K562 (cell line): ENCODE measurements around the gene PYM1. TPM values are rescaled to one million over a fixed set of nuclear protein-coding genes. Genes with fewer than 3 reads are reported as not detected.

Source experiments
- ARID3A ChIP-seq: IDR thresholded peaks from 2 replicates; pipeline ENCODE4 v1.6.1; 2012; ENCODE audit warnings: low read depth, low read length, improper control_type of control experiment, borderline replicate concordance
- BCL6 ChIP-seq: fragments of 250-450 bp; sonication (Bioruptor Pico); IDR thresholded peaks from 2 replicates; pipeline ENCODE4 v1.4.0; 2020
- CCNT2 ChIP-seq: IDR thresholded peaks from 2 replicates; pipeline ENCODE4 v1.6.1; 2011; ENCODE audit warnings: borderline replicate concordance, low read depth, mild to moderate bottlenecking, moderate library complexity, mixed read lengths, low read length; ENCODE audit not compliant: insufficient read length; ENCODE audit errors: extremely low read depth
- FOXO4 ChIP-seq: fragments of 450-650 bp; formaldehyde crosslinking; IDR thresholded peaks from 2 replicates; pipeline ENCODE4 v1.4.0; 2020; ENCODE audit warnings: mild to moderate bottlenecking, moderate library complexity
- MGA ChIP-seq: fragments of 450-650 bp; IDR thresholded peaks from 2 replicates; pipeline ENCODE4 v1.6.1; 2016; ENCODE audit warnings: mild to moderate bottlenecking, moderate library complexity
- SP1 ChIP-seq: sonication (generic); formaldehyde crosslinking; IDR thresholded peaks from 2 replicates; pipeline ENCODE4 v1.8.1; 2022; ENCODE audit warnings: mild to moderate bottlenecking, missing genetic modification reagents
- SRSF1 ChIP-seq: fragments of 200-400 bp; formaldehyde crosslinking; IDR thresholded peaks from 2 replicates; pipeline ENCODE4 v1.6.1; 2017; ENCODE audit warnings: mild to moderate bottlenecking, low read depth, low read length, moderate library complexity
- TSC22D4 ChIP-seq: fragments of 450-650 bp; IDR thresholded peaks from 2 replicates; pipeline ENCODE4 v1.6.1; 2016; ENCODE audit warnings: missing genetic modification characterization, missing biosample characterization, control low read depth
- ZNF76 ChIP-seq: fragments of 250-450 bp; sonication (Bioruptor Pico); IDR thresholded peaks from 2 replicates; pipeline ENCODE4 v1.4.0; 2020; ENCODE audit warnings: mild to moderate bottlenecking, moderate library complexity, borderline replicate concordance
- polyA plus RNA-seq, 8 experiments: library from polyadenylated mRNA; depleted of rRNA in 4 of 8; stranded (reverse) in 5 of 8; unstranded in 3 of 8; fragments of >200 nt; fragmentation: Nextera tagmentation in 2 of 8; fragmentation: Illumina TruSeq in 1 of 8; extraction: Ambion mirVana in 2 of 8; extraction: Trizol in 1 of 8; gene quantifications; 2 replicates each; pipeline versions ENCODE4 v1.2.1 to v1.2.3, GENCODE V29; 2011 to 2014; ENCODE audit warnings: inconsistent platforms in 1 of 8, missing spikeins in 1 of 8
- total RNA-seq, 7 experiments: library from RNA; depleted of rRNA in 6 of 7; stranded (reverse); fragments of >200 nt in 6 of 7; fragmentation: Illumina TruSeq in 2 of 7; extraction: Trizol in 2 of 7; gene quantifications; 2 replicates each; pipeline versions ENCODE4 v1.2.1 to v1.2.3, GENCODE V29; 2011 to 2021; ENCODE audit warnings: low replicate concordance in 1 of 7
- TF ChIP-seq, protein P1 (sequence below): IDR thresholded peaks from 2 replicates; pipeline ENCODE4 v1.6.1; 2016; ENCODE audit warnings: missing genetic modification characterization, missing compliant biosample characterization

PYM1 gene
- total and polyA plus RNA-seq, 9 of the 15 experiments (the other 6 are each of a cell fraction or from before 2014, with no cell fraction given) = 29.0 to 51.3 (median 34.1) TPM

DNA sequence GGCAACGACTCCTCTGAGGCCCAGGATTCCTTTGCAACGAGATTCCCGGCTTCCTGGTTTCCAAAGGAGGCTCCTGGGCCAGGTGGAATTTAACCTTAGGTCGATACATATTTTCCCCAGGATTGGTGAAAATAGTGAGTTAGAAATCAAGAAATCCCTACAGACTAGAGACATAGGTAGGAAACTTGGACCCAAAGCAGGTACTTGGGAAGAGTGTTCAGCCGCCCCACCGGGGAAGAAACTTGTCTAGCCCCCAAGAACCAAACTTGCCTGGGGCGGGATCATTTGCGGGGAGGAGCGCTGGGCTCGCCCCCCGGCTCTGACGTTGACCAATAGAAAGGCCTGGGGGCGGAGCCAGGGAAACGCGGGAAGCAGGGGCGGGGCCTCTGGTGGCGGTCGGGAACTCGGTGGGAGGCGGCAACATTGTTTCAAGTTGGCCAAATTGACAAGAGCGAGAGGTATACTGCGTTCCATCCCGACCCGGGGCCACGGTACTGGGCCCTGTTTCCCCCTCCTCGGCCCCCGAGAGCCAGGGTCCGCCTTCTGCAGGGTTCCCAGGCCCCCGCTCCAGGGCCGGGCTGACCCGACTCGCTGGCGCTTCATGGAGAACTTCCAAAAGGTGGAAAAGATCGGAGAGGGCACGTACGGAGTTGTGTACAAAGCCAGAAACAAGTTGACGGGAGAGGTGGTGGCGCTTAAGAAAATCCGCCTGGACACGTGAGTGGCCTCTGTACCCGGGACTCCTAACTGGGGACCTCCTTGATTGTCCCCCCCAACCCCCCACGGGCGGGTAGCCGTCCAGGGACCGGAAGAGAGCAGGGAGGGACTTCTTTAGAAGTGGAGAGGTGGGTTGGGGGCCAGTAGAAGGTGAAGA lies 39.0 kb upstream of the PYM1 start, which contains the start of gene CDK2 (continued):
- no peak for TF ChIP-seq MGA
- no peak for TF ChIP-seq SRSF1
- TF ChIP-seq ZNF76 (CRISPR knock-in tag) = no peak
- TF ChIP-seq FOXO4 (CRISPR knock-in tag) = no peak
- TF ChIP-seq SP1 (CRISPR knock-in tag) = peak; percentile 82
- no peak for TF ChIP-seq CCNT2
- TF ChIP-seq, protein P1, sequence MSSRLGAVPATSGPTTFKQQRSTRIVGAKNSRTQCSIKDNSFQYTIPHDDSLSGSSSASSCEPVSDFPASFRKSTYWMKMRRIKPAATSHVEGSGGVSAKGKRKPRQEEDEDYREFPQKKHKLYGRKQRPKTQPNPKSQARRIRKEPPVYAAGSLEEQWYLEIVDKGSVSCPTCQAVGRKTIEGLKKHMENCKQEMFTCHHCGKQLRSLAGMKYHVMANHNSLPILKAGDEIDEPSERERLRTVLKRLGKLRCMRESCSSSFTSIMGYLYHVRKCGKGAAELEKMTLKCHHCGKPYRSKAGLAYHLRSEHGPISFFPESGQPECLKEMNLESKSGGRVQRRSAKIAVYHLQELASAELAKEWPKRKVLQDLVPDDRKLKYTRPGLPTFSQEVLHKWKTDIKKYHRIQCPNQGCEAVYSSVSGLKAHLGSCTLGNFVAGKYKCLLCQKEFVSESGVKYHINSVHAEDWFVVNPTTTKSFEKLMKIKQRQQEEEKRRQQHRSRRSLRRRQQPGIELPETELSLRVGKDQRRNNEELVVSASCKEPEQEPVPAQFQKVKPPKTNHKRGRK (tag) = no peak
- no peak for TF ChIP-seq ARID3A
- no peak for TF ChIP-seq TSC22D4 (tag)
- TF ChIP-seq BCL6 = no peak
